B cell (primary cell): ENCODE results near the gene PTPRT. TPM values are rescaled to one million over a fixed set of nuclear protein-coding genes. Genes with fewer than 3 reads are reported as not detected.
"Not testable (repeated sequence)": the region's sequence is repeated elsewhere in the genome, so short reads cannot be mapped to it uniquely, and the experiment has no call there.

Source experiments
- ATAC-seq: fragments of 200-7000 bp; cut with Tn5 transposase; one replicate; pipeline ENCODE4 v1.10.0; 2021; ENCODE audit warnings: low read depth, mild to moderate bottlenecking, moderate number of reproducible peaks, moderate library complexity
- CTCF ChIA-PET: fragments of 350-600 bp; sonication (Branson Sonifier 250); formaldehyde crosslinking; loops from one replicate; lab custom pipeline; 2021; ENCODE audit warnings: antibody characterized with exemption, inconsistent platforms; lab: Charles Lee
- POLR2A ChIA-PET: fragments of 350-600 bp; sonication (Branson Sonifier 250); formaldehyde crosslinking; loops from one replicate; lab custom pipeline; 2021; ENCODE audit warnings: antibody characterized with exemption; lab: Charles Lee
- DNase-seq: peaks from one replicate; pipeline ENCODE4 v3.0.0; 2013
- H2AFZ ChIP-seq: 2 replicates; pipeline ENCODE4 v1.6.1; 2012; ENCODE audit warnings: mild to moderate bottlenecking, low read depth, low read length; ENCODE audit not compliant: insufficient read depth, poor library complexity, severe bottlenecking
- H3K27ac ChIP-seq, 2 donors: 1 replicate in 1 of 2; 2 replicates in 1 of 2; pipeline ENCODE4 v1.5.1; 2012 to 2013; ENCODE audit warnings: low read length in 2 of 2, mild to moderate bottlenecking in 2 of 2, moderate library complexity in 1 of 2
- H3K27me3 ChIP-seq, 4 experiments: fragments of 200-600 bp in 1 of 4; sonication (generic) in 1 of 4; replicated peaks in 1 of 4; 1 replicate in 2 of 4; 2 replicates in 2 of 4; pipeline versions ENCODE4 v1.6.1 to v1.7.0; 2013 to 2016; ENCODE audit warnings: low read length in 3 of 4, mild to moderate bottlenecking in 2 of 4, mixed read lengths in 1 of 4, moderate library complexity in 1 of 4; ENCODE audit not compliant: insufficient read depth in 4 of 4, control insufficient read depth in 3 of 4; ENCODE audit errors: control extremely low read depth in 1 of 4
- H3K36me3 ChIP-seq, 2 experiments: replicated peaks in 1 of 2; 1 replicate in 1 of 2; 2 replicates in 1 of 2; pipeline versions ENCODE4 v1.6.1 to v1.7.1; 2013; ENCODE audit warnings: low read length in 1 of 2; ENCODE audit not compliant: insufficient read depth in 2 of 2, control insufficient read depth in 1 of 2; ENCODE audit errors: control extremely low read depth in 1 of 2, extremely low read depth in 1 of 2
- H3K4me1 ChIP-seq, 2 donors: fragments of 200-600 bp in 1 of 2; sonication (generic) in 1 of 2; 1 replicate in 1 of 2; 2 replicates in 1 of 2; pipeline versions ENCODE4 v1.5.1 to v1.6.1; 2013 to 2017; ENCODE audit warnings: low read length in 2 of 2; ENCODE audit not compliant: control insufficient read depth in 2 of 2, insufficient read depth in 2 of 2
- H3K4me2 ChIP-seq: replicated peaks from 2 replicates; pipeline ENCODE3; 2012; ENCODE audit warnings: mild to moderate bottlenecking, low read depth, low read length; ENCODE audit not compliant: poor library complexity, severe bottlenecking
- H3K4me3 ChIP-seq, 5 experiments: fragments of 200-600 bp in 1 of 5; sonication (generic) in 1 of 5; 1 replicate in 3 of 5; 2 replicates in 2 of 5; pipeline versions ENCODE4 v1.5.1 to v1.7.0; 2011 to 2016; ENCODE audit warnings: low read length in 4 of 5, mild to moderate bottlenecking in 4 of 5, low read depth in 2 of 5, control low read depth in 1 of 5, moderate library complexity in 1 of 5; ENCODE audit not compliant: insufficient read depth in 1 of 5; ENCODE audit errors: control extremely low read depth in 1 of 5, extremely low read depth in 1 of 5
- H3K79me2 ChIP-seq: fragments of 200-600 bp; sonication (generic); one replicate; pipeline ENCODE4 v1.6.0; 2016; ENCODE audit warnings: low read length; ENCODE audit not compliant: control insufficient read depth, insufficient read depth
- H3K9ac ChIP-seq: fragments of 200-600 bp; sonication (generic); 2 replicates; pipeline ENCODE4 v1.6.1; 2017; ENCODE audit warnings: mild to moderate bottlenecking, low read length, moderate library complexity
- H3K9me3 ChIP-seq, 3 donors: one replicate each; pipeline versions ENCODE4 v1.6.1 to v1.7.1; 2013; ENCODE audit warnings: low read length in 2 of 3; ENCODE audit not compliant: control insufficient read depth in 2 of 3, insufficient read depth in 1 of 3; ENCODE audit errors: control extremely low read depth in 1 of 3
- H4K20me1 ChIP-seq: 2 replicates; pipeline ENCODE4 v1.6.0; 2012; ENCODE audit warnings: mild to moderate bottlenecking, low read length; ENCODE audit not compliant: insufficient read depth, control insufficient read depth, poor library complexity, severe bottlenecking
- H3K27ac Mint-ChIP-seq: one replicate; pipeline ENCODE4 v1.8.0; 2021; ENCODE audit warnings: mixed read lengths
- H3K27me3 Mint-ChIP-seq: one replicate; pipeline ENCODE4 v1.8.0; 2021; ENCODE audit warnings: mixed read lengths
- H3K4me1 Mint-ChIP-seq: one replicate; pipeline ENCODE4 v1.8.0; 2021; ENCODE audit warnings: mixed read lengths
- H3K4me3 Mint-ChIP-seq: one replicate; pipeline ENCODE4 v1.8.0; 2021; ENCODE audit warnings: mixed read lengths
- H3K9me3 Mint-ChIP-seq: one replicate; pipeline ENCODE4 v1.8.0; 2022; ENCODE audit warnings: mixed read lengths; ENCODE audit not compliant: insufficient read depth
- EZH2 ChIP-seq: IDR thresholded peaks from 2 replicates; pipeline ENCODE4 v1.6.1; 2012; ENCODE audit warnings: borderline replicate concordance, low read depth, mild to moderate bottlenecking, moderate library complexity, low read length; ENCODE audit not compliant: insufficient read depth, poor library complexity, severe bottlenecking
- WGBS: methylation state at CpG from one replicate; pipeline ENCODE4 v1.1.5; 2013; ENCODE audit warnings: missing lambda C conversion rate; ENCODE audit not compliant: insufficient coverage; 5-methylcytosine and 5-hydroxymethylcytosine counted together
- intact Hi-C: fragments of 100-400 bp; cut with micrococcal nuclease; formaldehyde crosslinking; loops from one replicate; pipeline ENCODE4 v1.10.0; 2022
- polyA plus RNA-seq: library from polyadenylated mRNA; depleted of rRNA; stranded (reverse); fragments of >200 nt; gene quantifications from 2 replicates; pipeline ENCODE4 v1.2.3, GENCODE V29; 2012
- total RNA-seq, 2 donors: library from RNA; stranded (reverse); fragments of 120-200 nt in 1 of 2; gene quantifications; 1 replicate in 1 of 2; 2 replicates in 1 of 2; pipeline versions ENCODE4 v1.2.3 to v1.2.4, GENCODE V29; 2013 to 2022
- TF ChIP-seq, protein P1 (sequence below): fragments of 200-600 bp; IDR thresholded peaks from one replicate; pipeline ENCODE4 v1.8.0; 2022; ENCODE audit warnings: antibody characterized with exemption, mild to moderate bottlenecking

PTPRT gene
- total and polyA plus RNA-seq, 2 donors (not counting 1 experiment from before 2014, with no cell fraction given) = not detected

DNA sequence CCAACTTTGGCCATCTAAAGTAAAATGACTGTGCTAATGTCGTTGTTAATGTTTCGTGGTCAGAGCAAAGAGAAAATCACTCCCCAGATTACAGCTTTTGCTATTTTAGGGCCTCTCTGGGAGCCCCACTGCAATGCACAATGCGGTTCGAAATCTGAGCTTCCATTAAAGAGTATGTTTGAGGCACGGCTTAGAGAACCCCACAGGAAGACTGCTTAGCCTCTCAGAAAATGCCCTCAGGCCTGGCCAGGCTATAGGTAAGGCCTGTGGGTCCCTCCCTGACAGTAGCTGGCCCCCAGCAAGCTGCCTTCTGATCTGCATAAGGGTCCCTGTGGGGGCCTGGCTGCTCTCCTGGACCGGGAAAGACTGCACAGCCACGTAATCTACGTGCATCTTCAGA lies 274.6 kb downstream of the PTPRT start:
- Mint-ChIP-seq H3K27me3 (no peaks in the 10 kb centered on the region), H3K9me3 (peaks cover 2% of the 10 kb centered on the region), H3K4me3 (no peak overlapping the region), H3K27ac (no peak overlapping the region), H3K4me1 (no peaks in the 10 kb centered on the region)
- TF ChIP-seq, protein P1, sequence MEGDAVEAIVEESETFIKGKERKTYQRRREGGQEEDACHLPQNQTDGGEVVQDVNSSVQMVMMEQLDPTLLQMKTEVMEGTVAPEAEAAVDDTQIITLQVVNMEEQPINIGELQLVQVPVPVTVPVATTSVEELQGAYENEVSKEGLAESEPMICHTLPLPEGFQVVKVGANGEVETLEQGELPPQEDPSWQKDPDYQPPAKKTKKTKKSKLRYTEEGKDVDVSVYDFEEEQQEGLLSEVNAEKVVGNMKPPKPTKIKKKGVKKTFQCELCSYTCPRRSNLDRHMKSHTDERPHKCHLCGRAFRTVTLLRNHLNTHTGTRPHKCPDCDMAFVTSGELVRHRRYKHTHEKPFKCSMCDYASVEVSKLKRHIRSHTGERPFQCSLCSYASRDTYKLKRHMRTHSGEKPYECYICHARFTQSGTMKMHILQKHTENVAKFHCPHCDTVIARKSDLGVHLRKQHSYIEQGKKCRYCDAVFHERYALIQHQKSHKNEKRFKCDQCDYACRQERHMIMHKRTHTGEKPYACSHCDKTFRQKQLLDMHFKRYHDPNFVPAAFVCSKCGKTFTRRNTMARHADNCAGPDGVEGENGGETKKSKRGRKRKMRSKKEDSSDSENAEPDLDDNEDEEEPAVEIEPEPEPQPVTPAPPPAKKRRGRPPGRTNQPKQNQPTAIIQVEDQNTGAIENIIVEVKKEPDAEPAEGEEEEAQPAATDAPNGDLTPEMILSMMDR = no peak
- TF ChIP-seq EZH2 = no peak
- Histone ChIP-seq H4K20me1 (no peaks in the 10 kb centered on the region), H3K27me3 (no peaks in the 10 kb centered on the region), H3K79me2 (no peaks in the 10 kb centered on the region), H2AFZ (no peak overlapping the region), H3K9ac (no peak overlapping the region), H3K4me2 (no peak overlapping the region), H3K9me3 (peaks cover 0 to 4% (median 1%) of the 10 kb centered on the region in 3 donors), H3K27ac (no peak overlapping the region), H3K4me1 (no peaks in the 10 kb centered on the region), H3K36me3 (no peaks in the 10 kb centered on the region), H3K4me3 (no peak overlapping the region)
- ChIA-PET POLR2A (no interaction called here), CTCF (no interaction called here)
- WGBS = 78% methylated on average over 8 of the region's 8 CpGs
- intact Hi-C loops = no loop called here
- DNase-seq (no peak), ATAC-seq (no peak)

DNA sequence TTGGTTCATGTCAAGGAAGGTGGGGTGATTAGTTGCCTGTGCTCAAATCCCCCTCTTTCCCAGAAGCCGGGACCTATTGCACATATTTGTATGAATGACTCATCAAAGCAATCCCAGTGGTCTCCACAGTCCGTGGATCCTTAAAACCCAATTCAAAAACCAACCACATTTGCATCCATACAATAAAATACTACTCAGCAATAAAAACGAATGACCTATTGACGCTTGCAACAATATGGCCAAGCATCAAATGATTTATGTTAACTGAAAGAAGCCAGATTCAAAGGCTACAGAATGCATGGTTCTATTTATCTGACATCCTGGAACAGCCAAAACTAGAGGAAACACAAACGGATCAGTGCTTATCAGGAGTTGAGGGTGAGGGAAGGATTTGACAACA lies 275.4 kb downstream of the PTPRT start:
- CTCF ChIA-PET = no interaction called here
- WGBS = 18% methylated on average over 2 of the region's 5 CpGs
- no peak overlapping the region for H3K4me2 ChIP-seq

DNA sequence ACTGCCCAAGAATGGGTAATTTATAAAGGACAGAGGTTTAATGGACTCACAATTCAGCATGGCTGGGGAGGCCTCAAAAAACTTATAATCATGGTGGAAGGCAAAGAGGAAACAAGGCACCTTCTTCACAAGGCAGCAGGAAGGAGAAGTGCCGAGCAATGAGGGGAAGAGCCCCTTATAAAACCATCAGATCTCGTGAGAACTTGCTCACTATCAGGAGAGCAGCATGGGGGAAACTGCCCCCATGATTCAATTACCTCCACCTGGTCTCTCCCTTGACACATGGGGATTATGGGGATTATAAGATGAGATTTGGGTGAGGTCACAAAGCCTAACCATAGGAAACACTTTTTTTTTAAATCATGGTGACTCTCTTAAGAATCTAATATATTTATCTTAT lies 278.9 kb downstream of the PTPRT start:
- DNase-seq, H3K27me3 ChIP-seq, H3K36me3 ChIP-seq, H3K27me3 Mint-ChIP-seq, H3K9ac ChIP-seq, H2AFZ ChIP-seq, CTCF ChIA-PET, H3K9me3 ChIP-seq, H3K4me3 ChIP-seq, H3K27ac ChIP-seq, H3K27ac Mint-ChIP-seq, POLR2A ChIA-PET, H3K4me3 Mint-ChIP-seq, H3K4me2 ChIP-seq, H3K4me1 Mint-ChIP-seq, ATAC-seq, H3K4me1 ChIP-seq, H3K9me3 Mint-ChIP-seq, intact Hi-C loops, H3K79me2 ChIP-seq, H4K20me1 ChIP-seq: not testable (repeated sequence)
- no CpG with 5 or more reads among the region's 2 CpGs for WGBS

More for the DNA sequence above, 275.4 kb downstream of the PTPRT start:
- TF ChIP-seq, protein P1 = no peak
- no peak for TF ChIP-seq EZH2
- H3K9me3 Mint-ChIP-seq = no peaks in the 10 kb centered on the region
- Histone ChIP-seq H3K79me2 (no peaks in the 10 kb centered on the region), H3K36me3 (no peaks in the 10 kb centered on the region), H3K4me3 (no peak overlapping the region), H2AFZ (no peak overlapping the region), H3K9ac (no peak overlapping the region), H3K4me1 (no peaks in the 10 kb centered on the region), H3K27me3 (no peaks in the 10 kb centered on the region), H3K9me3 (peaks cover 0 to 4% (median 1%) of the 10 kb centered on the region in 3 donors), H4K20me1 (no peaks in the 10 kb centered on the region), H3K27ac (no peak overlapping the region)
- H3K27me3 Mint-ChIP-seq = no peaks in the 10 kb centered on the region
- H3K4me3 Mint-ChIP-seq = no peak overlapping the region
- DNase-seq = no peak
- no peak for ATAC-seq
- POLR2A ChIA-PET = no interaction called here
- no peaks in the 10 kb centered on the region for H3K4me1 Mint-ChIP-seq
- intact Hi-C loops = no loop called here
- no peak overlapping the region for H3K27ac Mint-ChIP-seq
